ENCODE results near the gene EFCAB6.

EFCAB6 gene, protein sequence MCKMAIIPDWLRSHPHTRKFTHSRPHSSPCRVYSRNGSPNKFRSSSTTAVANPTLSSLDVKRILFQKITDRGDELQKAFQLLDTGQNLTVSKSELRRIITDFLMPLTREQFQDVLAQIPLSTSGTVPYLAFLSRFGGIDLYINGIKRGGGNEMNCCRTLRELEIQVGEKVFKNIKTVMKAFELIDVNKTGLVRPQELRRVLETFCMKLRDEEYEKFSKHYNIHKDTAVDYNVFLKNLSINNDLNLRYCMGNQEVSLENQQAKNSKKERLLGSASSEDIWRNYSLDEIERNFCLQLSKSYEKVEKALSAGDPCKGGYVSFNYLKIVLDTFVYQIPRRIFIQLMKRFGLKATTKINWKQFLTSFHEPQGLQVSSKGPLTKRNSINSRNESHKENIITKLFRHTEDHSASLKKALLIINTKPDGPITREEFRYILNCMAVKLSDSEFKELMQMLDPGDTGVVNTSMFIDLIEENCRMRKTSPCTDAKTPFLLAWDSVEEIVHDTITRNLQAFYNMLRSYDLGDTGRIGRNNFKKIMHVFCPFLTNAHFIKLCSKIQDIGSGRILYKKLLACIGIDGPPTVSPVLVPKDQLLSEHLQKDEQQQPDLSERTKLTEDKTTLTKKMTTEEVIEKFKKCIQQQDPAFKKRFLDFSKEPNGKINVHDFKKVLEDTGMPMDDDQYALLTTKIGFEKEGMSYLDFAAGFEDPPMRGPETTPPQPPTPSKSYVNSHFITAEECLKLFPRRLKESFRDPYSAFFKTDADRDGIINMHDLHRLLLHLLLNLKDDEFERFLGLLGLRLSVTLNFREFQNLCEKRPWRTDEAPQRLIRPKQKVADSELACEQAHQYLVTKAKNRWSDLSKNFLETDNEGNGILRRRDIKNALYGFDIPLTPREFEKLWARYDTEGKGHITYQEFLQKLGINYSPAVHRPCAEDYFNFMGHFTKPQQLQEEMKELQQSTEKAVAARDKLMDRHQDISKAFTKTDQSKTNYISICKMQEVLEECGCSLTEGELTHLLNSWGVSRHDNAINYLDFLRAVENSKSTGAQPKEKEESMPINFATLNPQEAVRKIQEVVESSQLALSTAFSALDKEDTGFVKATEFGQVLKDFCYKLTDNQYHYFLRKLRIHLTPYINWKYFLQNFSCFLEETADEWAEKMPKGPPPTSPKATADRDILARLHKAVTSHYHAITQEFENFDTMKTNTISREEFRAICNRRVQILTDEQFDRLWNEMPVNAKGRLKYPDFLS (N-terminal part only)

DNA sequence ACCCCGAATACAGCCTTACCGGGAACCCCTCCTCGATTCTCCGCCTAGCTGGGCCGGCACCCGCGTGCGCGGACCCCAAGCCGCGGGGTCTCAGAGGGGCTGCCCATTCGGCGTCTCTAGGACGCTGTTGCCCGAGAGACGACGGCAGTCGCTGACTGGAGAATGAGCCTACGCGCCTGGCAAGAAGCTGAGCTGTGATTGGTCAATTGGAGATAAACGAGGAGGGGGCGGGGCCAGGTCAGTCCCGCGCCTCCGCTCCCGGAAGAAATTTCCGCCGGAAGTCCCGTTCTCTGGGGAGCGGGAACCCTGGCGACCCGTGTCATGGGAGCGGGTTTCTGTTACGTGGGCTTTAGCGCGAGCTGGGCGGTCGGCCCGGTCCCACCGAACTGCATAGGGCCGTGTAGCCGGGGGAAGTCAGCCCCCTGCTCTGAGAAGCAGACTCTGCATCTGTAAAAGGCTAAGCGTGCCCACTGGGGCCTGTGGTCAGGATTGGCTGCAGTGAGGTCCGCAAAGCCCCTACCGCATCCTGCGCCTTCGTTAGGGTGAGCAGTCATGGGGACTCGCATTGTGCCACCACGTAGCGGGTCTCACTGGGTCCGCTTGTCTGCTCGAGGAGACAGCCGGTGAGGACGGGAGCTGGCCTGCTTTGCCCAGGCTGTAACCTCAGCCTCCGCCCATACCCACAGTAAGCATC lies at the start of gene EFCAB6:
TSS of gene EFCAB6 (minus strand) at position 157 of the 694 bp plus-strand sequence. CDS start 29,987 bp downstream, outside the sequence.
- DNase-seq, result no peak

DNA sequence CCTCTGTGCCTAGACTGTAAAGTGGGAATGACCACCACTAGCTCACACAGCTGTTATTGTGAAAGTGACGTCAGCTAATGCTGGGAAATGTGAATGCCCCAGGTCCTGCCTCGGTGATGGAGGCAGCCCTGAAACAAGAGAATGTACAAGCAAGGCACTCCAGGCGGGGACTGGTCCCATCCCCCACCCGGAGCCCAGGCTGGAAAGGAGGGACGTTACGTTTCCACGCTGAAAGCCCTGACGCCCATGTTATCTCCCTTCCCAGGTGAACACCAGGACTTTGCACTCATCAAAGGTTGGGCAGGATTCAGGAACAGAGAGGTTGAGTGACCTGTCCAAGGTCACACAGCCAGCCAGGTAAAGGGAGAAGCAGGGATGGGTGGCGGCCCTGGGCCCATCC lies 49.4 kb upstream of the EFCAB6 start:
- no peak for DNase-seq

DNA sequence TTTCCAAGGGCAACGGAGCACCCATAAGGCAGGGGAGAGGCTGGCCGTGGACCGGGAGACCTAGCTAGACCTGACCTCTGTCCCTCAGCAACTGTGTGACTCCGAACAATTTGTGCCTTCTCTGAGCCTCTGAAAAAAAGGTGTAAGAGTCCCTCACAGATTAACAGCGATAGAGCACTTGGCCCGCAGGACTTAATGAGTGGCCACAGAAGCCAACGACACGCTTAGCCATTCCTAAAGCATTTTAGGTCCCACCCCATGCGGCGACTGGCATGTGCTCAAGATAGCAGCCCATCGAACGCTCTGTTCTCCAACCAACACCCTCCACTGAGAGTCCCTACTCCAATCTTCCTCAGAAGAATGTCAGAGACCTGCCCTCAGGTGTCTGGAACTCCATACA lies 48.7 kb upstream of the EFCAB6 start:
- no peak for DNase-seq

DNA sequence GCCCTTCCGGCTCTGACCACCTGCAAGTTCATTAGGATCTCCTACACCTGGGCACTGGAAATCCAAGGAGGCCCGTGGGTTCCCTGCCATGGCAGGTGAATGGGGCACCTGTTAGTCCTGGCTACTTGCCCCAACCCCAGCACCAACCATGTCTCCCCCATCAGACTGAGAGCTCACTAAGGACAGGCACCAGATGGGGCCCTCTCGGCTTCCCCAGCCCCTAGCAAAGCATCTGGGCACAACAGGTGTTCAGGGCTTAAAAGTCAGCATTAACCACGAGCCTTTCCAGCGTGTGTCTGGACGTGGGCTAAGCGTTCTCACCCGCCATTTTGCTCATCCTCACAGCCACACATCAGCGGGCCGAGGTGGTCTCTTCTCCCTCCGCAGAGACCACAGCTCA lies 48.0 kb upstream of the EFCAB6 start:
- no peak for DNase-seq

DNA sequence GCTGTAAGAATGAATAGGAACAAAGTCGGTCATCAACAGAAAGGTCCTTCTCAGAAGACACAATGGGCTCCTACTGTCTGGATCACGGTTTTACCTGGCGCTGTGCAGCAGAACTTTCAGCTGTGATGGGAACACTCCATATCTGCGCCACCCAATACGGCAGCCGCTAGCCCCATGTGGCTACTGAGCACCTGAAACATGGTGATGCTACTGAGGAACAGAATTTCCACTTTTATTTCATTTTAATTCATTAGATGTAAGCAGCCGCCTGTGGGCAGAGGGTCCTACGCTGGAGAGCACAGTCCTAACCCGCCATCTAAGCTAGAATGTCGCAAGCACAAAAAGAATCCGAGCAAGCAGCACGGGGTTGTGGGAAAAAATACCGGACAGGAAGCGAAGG lies 47.5 kb upstream of the EFCAB6 start:
- DNase-seq, result no peak

DNA sequence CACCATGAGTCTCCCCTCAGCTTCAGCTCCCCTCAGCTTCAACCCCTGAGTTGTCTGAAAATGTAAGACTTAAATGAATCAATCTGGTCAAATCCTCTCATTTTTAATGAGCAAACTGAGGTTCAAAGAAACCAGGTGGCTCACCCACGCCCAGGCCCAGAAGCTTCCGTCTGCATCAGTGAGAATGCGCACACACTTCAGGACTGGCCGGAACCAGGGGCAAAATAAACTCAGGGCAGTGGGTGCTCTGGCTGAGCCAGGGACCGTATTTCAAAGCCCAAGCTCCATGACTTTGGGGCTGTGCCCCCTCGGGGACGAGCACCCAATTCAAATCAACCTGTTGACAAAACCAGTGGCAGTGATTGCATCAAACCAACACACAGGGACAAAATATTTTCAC lies 47.1 kb upstream of the EFCAB6 start:
- no peak for DNase-seq

DNA sequence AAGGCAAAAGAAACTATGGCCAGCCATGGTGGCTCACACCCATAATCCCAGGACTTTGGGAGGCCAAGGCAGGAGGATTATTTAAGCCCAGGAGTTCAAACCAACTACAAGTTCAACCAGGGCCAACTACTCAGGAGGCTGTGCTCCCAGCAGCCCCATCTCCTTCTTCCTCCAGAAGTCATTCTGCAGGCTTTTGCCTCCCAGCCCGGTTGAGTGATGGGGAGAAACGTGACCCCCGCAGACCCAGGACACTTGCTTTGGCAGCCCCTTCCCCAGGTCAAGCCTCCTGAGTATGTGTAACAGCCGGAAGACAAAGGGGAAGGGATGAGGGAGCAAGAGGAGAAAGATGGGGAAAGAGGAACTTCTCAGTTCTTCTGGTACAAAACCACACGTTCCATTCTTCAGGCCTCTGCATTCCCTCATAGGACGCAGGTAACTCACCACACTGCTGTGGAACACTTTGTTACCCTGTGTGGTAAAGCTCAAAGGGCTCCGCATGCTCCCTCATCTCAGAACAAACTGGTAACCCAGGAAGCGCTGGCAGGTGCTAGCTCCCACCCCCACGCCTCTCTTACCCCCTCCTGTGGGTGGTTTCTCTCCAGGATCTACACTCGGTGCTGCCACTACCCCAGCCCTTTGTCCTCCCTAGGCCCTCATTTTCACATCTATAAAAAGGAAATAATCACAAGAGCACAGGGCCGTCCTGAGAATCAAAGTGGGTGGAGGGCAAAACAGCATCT lies 46.2 kb upstream of the EFCAB6 start:
- DNase-seq, result no peak

DNA sequence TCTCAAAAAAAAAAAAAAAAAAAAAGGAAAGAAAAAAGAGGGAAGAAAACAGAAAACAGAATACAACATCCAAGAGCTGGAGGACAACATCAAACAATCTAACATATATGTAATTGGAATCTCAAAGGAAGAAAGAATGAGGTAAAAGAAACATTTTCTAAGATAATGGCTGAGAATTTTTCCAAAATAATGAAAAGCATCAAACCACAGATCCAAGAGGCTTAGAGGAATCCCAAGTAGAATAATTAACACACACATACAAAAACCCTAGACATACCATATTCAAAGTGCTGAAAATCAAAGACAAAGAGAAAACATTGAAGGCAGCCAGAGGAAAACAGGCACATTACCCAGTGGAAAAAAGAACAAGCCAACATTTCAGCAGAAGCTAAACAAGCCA lies 45.3 kb upstream of the EFCAB6 start:
- no peak for DNase-seq

DNA sequence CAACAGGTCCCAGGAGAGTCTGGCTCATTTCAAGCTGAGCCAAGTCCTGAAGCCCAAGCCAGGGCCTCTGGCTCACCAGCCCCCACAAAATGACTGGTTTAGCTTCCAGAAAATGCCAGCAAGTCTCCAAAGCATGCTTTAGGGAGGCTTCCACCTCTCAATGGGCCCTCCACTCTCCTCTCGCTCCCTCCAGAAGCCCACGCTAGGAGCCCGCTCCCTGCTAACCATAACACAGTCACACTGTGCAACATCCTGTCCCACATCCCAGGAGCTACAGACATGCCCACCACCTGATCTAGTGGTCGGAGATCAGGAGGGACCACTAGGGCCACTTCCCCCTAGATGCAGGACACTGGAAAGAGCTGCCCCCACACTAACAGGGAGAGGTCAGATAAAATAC lies 43.3 kb upstream of the EFCAB6 start:
- DNase-seq, result no peak

DNA sequence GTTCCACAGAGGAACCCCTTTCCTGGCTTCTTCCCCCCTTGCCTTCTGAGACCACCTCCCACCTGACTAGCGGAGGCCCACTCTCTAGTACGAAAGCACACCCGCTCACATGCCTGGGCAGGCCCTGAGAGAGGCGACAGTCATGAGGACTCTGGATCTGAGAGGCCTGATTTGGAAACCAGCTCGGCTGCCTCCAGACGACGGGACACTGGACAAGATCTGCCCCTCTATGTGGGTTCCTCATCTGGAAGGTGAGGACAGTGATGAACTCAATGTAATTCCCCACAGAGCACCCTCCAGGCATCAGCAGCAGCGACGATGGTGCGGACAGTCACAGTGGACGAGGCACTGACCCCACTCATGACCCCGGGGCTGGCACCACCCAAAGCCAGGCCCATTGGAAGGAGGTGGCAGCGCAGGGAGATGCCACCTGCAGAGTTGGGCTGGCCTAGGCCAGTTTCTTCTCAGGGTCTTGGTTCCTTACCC lies 42.7 kb upstream of the EFCAB6 start:
- no peak for DNase-seq

DNA sequence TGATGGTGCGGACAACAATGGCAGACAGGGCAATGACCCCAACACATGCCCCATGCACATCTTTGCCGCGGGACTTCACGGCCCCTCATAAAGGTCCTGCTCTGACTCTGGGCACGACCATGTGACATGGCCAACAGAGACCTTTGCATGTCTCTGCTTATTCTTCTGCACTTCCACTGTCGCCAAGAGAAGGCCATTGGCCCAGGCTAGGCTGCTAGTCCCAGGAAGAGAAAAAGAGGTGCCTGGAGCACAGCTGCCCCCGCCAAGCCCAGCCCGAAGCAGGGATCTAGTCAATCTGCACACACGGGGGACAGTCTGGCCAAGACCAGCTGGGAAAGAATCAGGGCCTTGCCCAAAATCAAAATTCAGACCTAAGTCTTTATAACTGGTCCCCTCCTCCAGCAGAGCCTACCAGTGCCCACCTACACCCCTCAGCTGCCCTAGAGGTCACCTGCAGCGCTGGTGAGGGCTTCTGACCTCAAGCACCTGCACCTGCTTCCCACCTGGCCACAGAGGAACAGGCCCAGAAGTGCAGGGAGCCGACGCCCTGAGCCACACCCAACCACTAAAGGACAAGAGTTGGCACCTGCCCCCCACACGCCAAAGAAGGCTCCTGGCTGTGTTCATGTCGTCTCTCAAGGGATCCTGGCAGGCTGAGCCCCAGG lies 42.1 kb upstream of the EFCAB6 start:
- no peak for DNase-seq

DNA sequence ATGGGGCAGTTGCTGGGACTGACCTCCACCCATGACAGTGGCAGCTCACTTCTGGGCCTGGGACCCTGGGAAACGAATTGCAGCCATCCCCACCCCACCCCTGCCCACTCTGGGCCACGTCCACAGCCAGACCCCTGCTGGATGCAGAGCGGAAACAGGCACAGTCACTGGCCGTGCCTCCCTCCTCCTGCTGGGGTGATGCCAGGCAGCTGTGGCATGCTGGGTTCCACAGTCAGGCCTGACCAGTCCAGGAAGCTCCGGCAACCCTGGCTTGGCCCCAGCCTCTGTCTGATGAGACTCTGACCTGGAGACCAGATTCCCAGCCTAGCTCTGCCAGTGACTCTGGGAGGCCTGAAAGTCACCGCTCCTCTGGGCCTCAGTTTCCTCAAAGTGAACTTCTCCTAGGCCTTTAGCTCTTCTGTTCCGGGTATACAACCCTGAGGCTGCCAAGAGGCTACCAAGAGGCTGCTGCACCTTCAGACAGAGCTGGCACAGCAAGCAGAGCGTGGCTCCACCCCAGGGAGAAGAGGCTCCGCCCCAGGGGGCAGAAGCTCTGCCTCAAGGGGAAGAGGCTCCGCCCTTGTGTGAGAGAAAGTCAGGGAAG lies 41.3 kb upstream of the EFCAB6 start:
- no peak for DNase-seq

DNA sequence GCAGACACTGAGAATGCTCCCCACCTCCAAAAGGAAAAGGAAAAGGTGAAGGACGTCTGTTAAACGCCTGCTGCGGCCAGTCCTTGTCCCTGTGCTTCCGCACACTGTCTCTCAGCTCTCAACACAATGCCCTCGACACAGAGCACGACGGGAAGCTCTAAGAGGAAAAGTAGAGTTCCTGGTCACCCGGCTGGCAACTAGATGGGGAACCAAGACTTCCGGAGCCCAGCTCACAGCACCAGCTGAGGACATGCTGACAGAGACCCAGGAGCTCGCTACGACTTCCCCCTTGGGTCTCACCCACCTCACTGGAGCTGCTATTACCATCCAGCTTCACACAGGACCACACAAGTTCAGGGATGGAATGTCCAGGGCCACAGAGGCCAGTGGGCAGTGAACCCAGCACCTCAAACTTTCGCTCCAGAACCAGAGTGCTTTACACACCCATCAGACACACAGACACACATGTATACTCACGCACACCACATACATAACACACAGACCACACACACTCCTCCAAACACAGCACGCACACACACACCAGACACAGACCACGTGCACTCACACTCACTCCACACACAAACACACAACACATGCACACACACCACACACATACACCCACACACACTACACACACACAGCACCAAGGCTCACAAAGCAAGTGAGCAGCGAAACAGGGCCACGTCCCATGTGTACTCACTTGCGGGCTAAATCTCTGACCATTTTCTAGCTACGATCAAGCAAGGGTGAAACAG lies 40.6 kb upstream of the EFCAB6 start:
- no peak for DNase-seq

DNA sequence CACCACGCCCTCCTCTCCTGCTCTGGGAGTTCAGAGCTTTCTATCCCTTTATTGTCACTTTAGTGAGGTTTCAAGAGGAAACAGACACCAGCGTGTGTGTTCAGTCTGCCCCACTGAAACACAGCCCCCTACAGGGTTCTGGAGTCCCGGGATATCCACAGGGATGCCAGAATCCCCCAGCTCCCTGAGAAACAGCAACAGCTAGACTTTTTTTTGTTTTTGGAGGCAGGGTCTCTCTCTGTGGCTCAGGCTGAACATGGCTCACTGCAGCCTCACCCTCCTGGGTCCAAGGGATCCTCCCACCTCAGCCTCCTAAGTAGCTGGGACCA lies 39.8 kb upstream of the EFCAB6 start:
- DNase-seq, result no peak

DNA sequence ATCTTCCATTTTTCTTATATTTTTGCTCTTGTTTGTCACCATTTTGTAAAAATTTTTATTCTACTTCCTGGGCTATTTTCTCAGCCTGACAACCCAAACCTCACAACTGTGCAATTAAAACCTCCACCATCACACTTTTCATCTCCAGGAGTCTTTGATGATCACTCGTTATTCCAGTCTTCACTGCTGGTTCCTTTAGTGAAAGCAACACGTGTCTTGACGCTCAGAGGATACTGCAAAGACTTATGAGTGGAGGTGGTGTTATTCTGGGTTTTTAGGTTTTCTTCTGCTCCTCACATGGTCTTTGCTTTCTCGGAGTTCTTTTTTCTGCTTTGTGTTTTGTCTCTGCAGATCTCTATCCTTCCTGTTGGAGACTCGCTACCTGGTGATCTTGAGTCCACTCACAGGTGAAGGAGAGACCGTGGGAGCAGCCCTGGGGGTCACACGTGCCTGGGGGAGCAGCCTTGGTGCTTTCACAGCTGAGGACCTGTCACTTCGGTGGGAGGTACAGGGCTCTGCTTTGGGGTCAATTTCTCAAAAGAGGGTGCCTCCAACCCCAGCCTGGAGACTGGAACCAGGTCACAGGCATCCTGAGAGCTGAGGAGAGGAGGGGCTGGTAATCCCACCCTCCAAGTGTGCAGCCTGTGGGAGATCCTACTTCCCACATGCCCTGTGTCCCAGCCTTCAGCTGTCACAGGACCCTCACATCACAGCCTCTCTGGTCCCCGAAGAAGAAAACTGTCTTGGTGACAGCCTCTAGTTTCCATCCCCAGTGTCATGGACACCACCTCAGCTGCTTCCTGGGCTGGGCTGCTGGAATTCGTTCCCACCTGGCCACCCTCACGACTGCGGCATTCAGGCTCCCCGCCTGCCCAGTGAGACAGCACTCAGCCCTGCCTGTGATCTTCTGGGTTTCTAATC lies 39.2 kb upstream of the EFCAB6 start:
- no peak for DNase-seq

DNA sequence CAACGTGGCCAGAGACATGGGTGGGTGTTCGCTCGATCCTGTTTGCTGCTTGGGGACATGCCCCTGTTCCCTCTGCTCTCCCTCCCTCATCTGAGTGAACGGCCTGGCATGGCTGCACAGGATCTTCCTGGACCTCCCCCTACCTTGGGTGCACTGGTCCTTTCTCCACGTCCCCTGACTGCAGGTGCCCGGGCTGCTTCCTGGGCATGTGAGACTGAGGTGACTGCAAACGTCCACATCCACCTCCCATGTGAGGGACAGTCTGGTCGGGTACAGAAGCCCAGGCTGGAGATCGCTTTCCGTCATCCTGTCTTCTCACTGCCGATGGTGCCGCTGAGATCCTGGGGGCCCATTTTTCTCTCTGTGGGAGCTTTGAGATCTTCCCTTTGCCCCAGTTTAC lies 38.4 kb upstream of the EFCAB6 start:
- DNase-seq, result no peak

DNA sequence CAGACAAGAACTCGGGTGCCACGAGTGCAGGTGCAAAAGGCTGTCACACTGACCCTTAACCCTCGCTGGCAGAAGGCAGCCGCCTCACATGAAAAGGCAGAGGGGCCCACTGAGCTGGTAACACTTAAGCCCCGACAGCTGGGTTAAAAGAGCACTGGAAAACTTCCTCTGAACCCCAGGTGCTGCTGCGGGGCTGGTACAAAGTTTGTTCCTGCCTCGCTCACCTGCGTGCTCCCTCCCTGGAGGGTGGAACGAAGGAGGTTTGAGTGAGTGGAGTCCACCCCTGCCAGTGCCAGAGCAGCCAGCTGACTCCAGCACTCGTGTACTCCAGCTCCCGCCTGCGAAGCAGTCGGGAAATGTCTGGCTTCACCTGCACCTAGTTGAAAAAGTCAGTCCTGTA lies 37.6 kb upstream of the EFCAB6 start:
- no peak for DNase-seq

DNA sequence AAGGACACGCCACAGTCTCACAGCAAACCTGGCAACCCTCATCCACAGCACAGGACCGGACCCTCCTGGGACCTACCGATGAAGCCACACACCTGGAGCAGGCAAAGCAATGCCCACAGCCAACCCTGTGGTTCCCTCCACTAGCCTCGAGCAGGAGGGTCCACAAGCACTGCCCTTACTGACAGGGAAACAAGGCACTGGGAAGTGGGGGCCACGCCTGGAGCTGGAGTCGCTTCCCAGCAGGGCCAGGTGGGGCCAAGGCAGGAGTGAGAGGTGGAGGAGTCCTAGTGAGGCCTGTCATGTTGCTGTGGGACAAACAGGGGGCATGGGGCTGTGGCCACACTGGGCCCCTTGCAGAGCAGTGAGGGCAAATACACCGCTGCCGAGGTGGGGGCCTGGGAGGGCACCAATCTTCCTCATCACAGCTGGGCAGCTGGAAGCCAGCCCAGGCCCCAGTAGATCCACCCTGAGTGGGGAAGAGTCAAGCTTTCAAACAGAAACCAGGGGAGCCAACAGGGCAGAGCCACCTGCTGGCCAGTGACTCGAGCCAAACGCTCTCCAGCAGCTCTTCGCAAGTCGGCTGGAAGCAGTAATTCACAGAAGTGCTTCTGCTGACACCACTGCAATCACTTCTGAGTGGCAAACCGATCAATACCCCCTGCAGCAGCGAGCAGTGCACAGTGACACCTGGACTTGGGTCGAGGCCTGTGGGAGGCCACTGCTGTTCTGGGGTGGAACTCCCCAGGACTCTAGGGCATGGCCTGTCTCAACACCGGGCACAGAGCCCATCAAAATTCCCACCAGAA lies 36.5 kb upstream of the EFCAB6 start:
- no peak for DNase-seq
